HG03095 (cell line): Measurements from ENCODE around the gene EPOP.
"Not testable (repeated sequence)": the region's sequence is repeated elsewhere in the genome, so short reads cannot be mapped to it uniquely, and the experiment has no call there.

Source experiments
- ATAC-seq: cut with Tn5 transposase; IDR thresholded peaks from one replicate; pipeline ENCODE4 v1.9.1; 2021; ENCODE audit warnings: moderate library complexity; ENCODE audit not compliant: unreplicated experiment

EPOP gene

DNA sequence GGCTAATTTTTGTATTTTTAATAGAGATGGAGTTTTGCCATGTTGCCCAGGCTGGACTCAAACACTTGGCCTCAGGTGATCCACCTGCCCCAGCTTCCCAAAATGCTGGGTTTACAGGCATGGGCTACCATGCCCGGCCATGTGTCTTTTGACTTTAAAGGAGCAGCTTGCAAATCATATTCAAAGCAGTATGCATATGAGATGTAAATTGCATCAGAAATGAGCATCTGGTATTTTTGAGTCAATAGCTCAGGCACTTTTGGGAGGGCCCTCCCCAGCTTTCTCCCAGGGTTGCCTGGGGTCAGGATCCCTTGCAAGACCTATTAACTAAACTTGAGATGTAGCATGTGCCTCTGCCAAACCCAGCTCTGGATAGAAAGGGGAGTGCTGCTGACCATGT is 21.5 kb downstream of the EPOP start:
- no peak for ATAC-seq

DNA sequence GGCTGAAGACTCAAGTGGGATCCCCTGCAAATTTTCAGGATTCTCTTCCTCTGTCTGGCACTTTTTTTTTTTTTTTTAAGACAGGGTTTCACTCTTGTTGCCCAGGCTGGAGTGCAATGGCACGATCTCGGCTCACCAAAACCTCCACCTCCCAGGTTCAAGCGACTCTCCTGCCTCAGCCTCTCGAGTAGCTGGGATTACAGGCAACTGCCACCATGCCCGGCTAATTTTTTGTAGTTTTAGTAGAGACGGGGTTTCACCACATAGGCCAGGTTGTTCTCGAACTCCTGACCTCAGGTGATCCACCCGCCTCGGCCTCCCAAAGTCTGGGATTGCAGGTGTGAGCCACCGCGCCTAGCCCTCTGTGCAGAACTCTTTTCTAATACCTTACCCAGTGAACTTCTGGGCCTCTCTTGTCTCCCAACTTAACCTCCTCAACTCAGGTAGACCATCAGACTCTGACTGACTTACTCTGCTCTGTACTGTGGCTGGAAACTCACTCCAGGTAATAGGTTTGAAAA is 24.0 kb downstream of the EPOP start:
- not testable (repeated sequence) for ATAC-seq

DNA sequence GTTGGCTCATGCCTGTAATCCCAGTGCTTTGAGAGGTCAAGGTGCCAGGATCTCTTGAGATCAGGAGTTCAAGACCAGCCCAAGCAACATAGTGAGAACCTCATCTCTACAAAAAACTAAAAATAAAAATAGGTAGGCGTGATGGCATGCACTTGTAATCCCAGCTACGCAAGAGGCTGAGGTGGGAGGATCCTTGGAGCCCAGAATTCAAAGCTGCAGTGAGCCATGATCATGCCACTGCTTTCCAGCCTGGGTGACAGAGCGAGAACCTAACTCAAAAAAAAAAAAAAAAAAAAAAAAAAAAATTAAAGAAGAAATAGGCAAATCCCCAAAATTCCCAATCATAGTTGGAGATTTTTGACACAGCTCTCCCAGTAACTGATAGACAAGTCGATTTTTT is 36.8 kb downstream of the EPOP start:
- ATAC-seq = no peak

DNA sequence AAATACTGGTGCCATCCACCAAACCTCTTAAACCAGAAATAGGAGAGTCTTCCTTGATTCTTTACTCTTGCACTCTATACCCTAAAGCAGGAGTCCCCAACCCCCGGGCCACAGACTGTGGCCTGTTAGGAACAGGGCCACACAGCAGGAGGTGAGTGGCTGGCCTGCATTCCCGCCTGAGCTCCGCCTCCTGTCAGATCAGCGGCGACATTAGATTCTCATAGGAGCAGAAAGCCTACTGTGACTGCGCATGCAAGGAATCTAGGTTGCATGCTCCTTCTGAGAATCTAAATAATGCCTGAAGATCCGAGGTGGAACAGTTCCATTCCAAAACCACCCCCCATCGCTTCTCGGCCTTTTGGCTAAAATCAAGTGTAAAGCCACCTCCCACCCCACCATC is 38.7 kb downstream of the EPOP start:
- no peak for ATAC-seq

DNA sequence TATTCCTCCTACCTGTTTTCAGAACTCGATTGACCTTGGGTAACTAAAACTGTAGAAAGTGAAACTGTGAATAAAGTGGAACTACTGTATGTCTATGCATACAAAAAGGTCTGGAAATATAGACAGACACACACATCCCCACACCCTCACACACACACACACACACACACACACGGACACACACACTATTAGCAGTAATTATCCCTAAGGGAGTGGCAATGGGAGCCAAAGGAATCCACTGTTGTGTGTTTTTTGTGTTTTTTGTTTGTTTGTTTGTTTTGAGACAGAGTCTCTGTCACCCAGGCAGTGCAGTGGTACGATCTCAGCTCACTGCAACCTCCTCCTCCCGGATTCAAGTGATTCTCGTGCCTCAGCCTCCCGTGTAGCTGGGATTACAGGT is 42.4 kb downstream of the EPOP start:
- no peak for ATAC-seq

DNA sequence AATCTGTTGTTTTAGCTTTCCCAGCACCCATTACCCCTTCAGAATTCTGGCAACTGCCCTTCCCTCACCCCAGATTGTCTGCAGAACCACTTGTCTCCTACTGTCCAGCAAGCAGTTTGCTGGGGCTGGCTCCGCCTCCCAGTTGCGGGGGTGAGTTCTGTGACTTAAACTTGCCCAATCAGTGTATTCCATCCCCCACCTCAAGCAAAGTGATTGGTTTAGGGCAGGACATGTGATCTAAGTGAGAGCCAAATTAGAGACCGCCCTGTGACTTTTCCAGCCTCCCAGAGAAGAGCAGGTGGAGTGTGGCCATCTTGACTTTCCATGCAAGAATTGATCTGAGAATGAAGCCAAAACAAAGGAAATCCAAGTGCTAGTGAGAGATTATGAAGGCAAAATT is 46.3 kb downstream of the EPOP start:
- ATAC-seq = no peak

DNA sequence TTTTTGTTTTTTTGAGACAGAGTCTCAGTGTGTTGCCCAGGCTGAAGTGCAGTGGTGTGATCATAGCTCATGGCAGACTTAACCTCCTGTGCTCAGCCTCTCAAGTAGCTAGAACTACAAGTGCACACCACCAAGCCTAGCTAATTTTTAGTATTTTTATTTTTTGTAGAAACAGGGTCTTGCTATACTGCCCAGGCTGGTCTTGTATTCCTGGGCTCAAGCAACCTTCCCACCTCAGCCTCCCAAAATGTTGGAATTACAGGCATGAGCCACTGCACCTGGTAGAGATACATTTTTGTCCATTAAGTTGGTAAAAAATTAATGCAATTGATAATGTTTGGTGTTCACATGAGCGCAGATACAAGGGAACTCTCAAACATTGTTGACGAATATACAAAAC is 46.8 kb downstream of the EPOP start:
- ATAC-seq = no peak

DNA sequence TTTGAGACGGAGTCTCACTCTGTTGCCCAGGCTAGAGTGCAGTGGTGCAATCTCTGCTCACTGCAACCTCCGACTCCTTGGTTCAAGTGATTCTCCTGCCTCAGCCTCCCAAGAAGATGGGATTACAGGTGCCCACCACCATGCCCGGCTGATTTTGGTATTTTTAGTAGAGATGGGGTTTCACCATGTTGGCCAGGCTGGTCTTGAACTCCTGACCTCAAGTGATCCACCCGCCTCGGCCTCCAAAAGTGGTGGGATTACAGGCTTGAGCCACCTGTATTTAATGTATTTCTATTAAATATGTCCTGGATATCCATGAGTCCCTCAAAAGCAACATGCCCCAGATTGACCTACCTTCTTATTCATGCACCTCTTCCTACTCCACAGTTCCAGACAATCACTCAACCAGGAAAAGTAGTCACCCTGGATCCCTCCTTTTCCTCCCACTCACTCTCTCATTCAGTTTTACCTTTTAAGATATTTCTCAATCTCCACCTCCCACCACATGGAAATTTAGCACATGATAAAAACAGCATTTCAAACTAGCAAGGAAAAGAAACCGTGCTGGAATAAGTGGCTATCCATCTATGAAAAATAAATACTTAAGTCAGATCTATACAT is 48.0 kb downstream of the EPOP start:
- ATAC-seq = not testable (repeated sequence)

DNA sequence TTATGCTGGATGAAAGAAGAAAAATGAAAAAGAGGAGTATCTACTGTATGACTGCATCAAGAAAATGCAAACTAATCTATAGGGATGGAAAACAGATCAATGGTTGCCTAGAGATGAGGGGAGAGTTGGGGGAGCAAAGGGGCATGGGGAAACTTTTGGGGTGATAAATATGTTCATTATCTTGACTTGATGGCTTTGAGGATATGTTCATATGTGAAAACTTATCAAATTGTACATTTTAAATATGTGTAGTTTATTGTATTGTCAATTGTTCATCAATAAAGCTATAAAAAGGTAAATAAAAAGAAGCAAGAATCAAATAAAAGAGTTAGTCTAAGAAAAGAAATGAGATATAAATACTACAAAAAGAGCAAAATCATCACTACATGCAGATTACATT is 49.3 kb downstream of the EPOP start:
- ATAC-seq = no peak

DNA sequence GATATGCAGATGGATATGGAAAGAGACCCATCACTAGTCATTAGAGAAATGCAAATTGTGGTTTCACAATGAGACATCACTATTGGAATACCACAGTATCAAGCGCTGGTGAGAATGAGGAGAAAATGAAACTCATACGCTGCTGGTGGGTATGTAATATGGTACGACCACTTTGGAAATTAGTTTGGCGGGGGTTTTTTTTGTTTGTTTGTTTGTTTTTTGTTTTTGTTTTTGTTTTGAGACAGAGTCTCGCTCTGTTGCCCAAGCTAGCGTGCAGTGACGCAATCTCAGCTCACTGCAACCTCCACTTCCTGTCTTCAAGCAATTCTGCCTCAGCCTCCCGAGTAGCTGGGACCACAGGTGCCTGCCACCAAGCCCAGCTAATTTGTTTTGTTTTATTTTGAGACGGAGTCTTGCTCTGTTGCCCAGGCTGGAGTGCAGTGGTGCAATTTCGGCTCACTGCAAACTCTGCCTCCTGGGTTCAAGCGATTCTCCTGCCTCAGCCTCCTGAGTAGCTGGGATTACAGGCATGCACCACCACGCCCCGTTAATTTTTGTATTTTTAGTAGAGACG is 49.9 kb downstream of the EPOP start:
- peak; percentile 73 for ATAC-seq
